Karpas-422 (cell line): ENCODE measurements around the gene MKLN1. TPM values are rescaled to one million over a fixed set of nuclear protein-coding genes. Genes with fewer than 3 reads are reported as not detected.

Experiments
- DNase-seq: peaks from one replicate; pipeline ENCODE4 v3.0.0-alpha.2; 2015
- H2AFZ ChIP-seq: fragments of 200-600 bp; sonication (generic); 2 replicates; pipeline ENCODE4 v1.6.1; 2014; ENCODE audit warnings: antibody characterized with exemption, low read length, mixed read lengths
- H3K27ac ChIP-seq: fragments of 200-600 bp; sonication (generic); 2 replicates; pipeline ENCODE4 v1.5.1; 2014; ENCODE audit warnings: mild to moderate bottlenecking, low read length, moderate library complexity
- H3K27me3 ChIP-seq: fragments of 200-600 bp; sonication (generic); 2 replicates; pipeline ENCODE4 v1.6.1; 2014; ENCODE audit warnings: low read length, mixed read lengths
- H3K36me3 ChIP-seq: fragments of 200-600 bp; sonication (generic); 2 replicates; pipeline ENCODE4 v1.6.1; 2014; ENCODE audit warnings: low read length, mixed read lengths; ENCODE audit not compliant: insufficient read depth
- H3K4me1 ChIP-seq: fragments of 200-600 bp; sonication (generic); 2 replicates; pipeline ENCODE4 v1.6.1; 2014; ENCODE audit warnings: mild to moderate bottlenecking, low read length, mixed read lengths
- H3K4me2 ChIP-seq: fragments of 200-600 bp; sonication (generic); 2 replicates; pipeline ENCODE4 v1.6.1; 2014; ENCODE audit warnings: low read length, low read depth, mild to moderate bottlenecking; ENCODE audit not compliant: poor library complexity, severe bottlenecking
- H3K4me3 ChIP-seq: fragments of 200-600 bp; sonication (generic); 2 replicates; pipeline ENCODE4 v1.5.1; 2014; ENCODE audit warnings: mild to moderate bottlenecking, antibody characterized with exemption, low read length, mixed read lengths
- H3K79me2 ChIP-seq: fragments of 200-600 bp; sonication (generic); 2 replicates; pipeline ENCODE4 v1.6.1; 2014; ENCODE audit warnings: mild to moderate bottlenecking, low read length, mixed read lengths
- H3K9ac ChIP-seq: fragments of 200-600 bp; sonication (generic); 2 replicates; pipeline ENCODE4 v1.6.0; 2014; ENCODE audit warnings: low read length
- H3K9me2 ChIP-seq: fragments of 200-600 bp; sonication (generic), shearing (Covaris generic); replicated peaks from 2 replicates; pipeline ENCODE4 v1.6.0; 2014; ENCODE audit warnings: mild to moderate bottlenecking, low read length, moderate library complexity; ENCODE audit not compliant: insufficient read depth
- H3K9me3 ChIP-seq: fragments of 300-700, 200-600 bp; sonication (generic); 2 replicates; pipeline ENCODE4 v1.6.1; 2014; ENCODE audit warnings: low read length, mixed read lengths
- H4K20me1 ChIP-seq: fragments of 200-600 bp; sonication (generic); 2 replicates; pipeline ENCODE4 v1.6.1; 2014; ENCODE audit warnings: mild to moderate bottlenecking, antibody characterized with exemption, low read length, low read depth; ENCODE audit not compliant: insufficient read depth
- total RNA-seq: library from RNA; depleted of rRNA; stranded (reverse); fragments of >200 nt; shearing (Covaris generic); gene quantifications from 2 replicates; pipeline ENCODE4 v1.2.3, GENCODE V29; 2014; ENCODE audit warnings: low replicate concordance; rRNA removed

MKLN1 gene
- total RNA-seq, 1 experiment from 2014 or later: 70.8 TPM

DNA sequence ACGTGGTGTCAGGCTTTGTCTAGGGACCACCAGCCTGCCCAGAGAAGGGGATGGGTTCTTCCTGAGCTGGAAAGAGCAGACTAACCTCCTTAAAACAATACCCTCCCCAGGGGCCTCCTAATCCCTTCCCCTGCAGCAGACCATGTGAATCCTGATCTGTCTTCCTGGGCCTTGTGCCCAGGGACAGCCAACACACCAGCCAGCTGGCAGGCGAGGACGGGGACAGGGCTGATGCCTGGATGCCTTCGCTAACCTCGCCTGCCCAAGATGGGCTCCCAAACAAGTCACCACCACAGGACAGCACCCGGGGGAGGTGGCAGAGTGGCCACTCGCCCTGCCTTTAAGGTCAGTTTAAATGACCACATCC lies 211.1 kb downstream of the MKLN1 start:
- no peak overlapping the region for H3K9ac ChIP-seq
- no peak overlapping the region for H3K4me2 ChIP-seq
- H2AFZ ChIP-seq: no peak overlapping the region

DNA sequence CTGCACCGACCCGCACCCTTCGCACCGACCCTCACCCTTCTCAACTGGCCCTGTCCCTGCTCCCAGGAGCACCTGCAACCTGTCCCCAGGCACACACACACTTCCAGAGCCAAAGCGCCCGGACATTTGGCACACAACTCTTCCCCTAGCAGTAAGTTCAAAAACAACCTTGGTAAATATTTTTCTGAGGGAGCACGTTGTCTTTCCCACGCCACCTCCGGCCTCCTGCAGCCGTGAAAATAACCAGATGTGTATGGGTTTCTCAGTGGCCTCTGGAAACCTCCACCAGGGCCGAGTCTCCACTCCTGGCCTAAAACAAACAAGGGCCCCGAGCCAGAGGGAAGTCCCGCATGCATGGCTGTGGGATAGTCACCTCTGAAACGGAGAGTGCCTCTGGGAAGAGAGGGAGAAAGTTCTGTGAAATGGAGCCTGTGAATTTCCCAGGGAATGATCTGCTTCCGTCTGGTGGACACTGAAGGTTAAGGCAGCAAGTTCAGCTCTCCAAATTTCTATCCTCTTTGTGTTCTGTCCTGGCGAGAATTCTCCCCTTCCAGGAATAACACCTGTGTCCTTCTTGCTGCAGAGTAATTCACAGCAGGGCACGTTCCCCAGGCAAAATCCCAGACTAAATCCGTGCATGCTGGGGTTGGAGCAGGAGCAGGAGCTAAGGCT lies 213.0 kb downstream of the MKLN1 start:
- Histone ChIP-seq H3K79me2 (no peaks in the 10 kb centered on the region), H3K9me2 (no peaks in the 10 kb centered on the region), H2AFZ (no peak overlapping the region), H3K9ac (no peak overlapping the region), H3K27ac (no peak overlapping the region), H3K4me2 (no peak overlapping the region), H3K9me3 (no peaks in the 10 kb centered on the region), H3K36me3 (no peaks in the 10 kb centered on the region), H3K4me3 (no peak overlapping the region), H3K4me1 (peaks cover 3% of the 10 kb centered on the region), H3K27me3 (no peaks in the 10 kb centered on the region), H4K20me1 (0 out of 2 replicates have a peak, but pooled peaks cover 6% of the 10 kb centered on the region)
- DNase-seq: no peak

More for the DNA sequence above, 211.1 kb downstream of the MKLN1 start:
- Histone ChIP-seq H3K27ac (no peak overlapping the region), H3K9me3 (no peaks in the 10 kb centered on the region), H4K20me1 (no peaks in the 10 kb centered on the region), H3K27me3 (no peaks in the 10 kb centered on the region), H3K9me2 (no peaks in the 10 kb centered on the region), H3K36me3 (no peaks in the 10 kb centered on the region), H3K4me1 (peaks cover 3% of the 10 kb centered on the region), H3K4me3 (no peak overlapping the region), H3K79me2 (no peaks in the 10 kb centered on the region)
- peak; percentile 28 for DNase-seq

DNA sequence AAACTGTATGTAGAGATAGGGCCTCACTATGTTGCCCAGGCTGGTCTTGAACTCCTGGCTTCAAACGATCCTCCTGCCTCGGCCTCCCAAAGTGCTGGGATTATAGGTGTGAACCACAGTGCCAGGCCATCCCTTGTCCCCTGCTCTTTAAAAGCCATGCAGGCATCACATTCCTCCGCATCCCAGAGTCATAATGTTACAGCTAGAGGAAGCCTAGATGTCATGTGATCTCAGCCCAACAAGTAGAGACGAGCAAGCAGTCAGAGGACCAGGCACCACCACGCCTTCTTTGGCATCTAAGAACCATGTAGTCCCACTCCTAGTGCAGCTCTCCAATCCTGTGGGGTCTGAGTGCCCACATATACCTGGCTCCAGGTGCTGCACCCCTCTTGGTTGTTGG lies 215.6 kb downstream of the MKLN1 start:
- Histone ChIP-seq H3K9ac (no peak overlapping the region), H3K36me3 (no peaks in the 10 kb centered on the region), H3K9me3 (no peaks in the 10 kb centered on the region), H3K27me3 (no peaks in the 10 kb centered on the region), H3K4me3 (no peak overlapping the region), H3K9me2 (no peaks in the 10 kb centered on the region), H2AFZ (no peak overlapping the region), H4K20me1 (0 out of 2 replicates have a peak, but pooled peaks cover 6% of the 10 kb centered on the region), H3K79me2 (no peaks in the 10 kb centered on the region), H3K4me1 (no peaks in the 10 kb centered on the region), H3K4me2 (no peak overlapping the region), H3K27ac (no peak overlapping the region)
- DNase-seq: no peak

DNA sequence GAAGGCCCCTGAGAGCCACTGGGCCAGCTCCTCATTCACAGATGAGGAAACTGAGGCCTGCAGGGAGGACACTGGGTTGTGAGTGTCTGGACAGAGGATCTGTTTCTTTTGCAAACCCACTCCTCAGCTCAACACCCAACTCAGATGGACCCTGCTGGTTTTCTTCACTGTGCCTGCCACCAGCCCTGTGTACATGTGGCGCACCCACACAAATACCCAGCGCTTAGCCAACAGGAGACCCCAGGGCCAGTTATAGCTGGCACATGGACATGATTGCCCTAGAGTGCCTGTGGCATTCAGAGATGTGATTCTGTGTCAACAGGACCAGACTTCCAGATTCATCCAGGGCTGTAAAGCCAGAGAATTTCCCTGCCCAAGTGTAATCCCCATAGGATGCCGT lies 216.3 kb downstream of the MKLN1 start:
- no peak overlapping the region for H3K4me2 ChIP-seq
- no peaks in the 10 kb centered on the region for H3K4me1 ChIP-seq
- H3K36me3 ChIP-seq: no peaks in the 10 kb centered on the region
- H3K9ac ChIP-seq: no peak overlapping the region
- H4K20me1 ChIP-seq: 0 out of 2 replicates have a peak, but pooled peaks cover 6% of the 10 kb centered on the region
- no peak for DNase-seq
- H3K27ac ChIP-seq: no peak overlapping the region
- no peaks in the 10 kb centered on the region for H3K9me2 ChIP-seq
- no peaks in the 10 kb centered on the region for H3K27me3 ChIP-seq
- H3K79me2 ChIP-seq: no peaks in the 10 kb centered on the region
- no peak overlapping the region for H3K4me3 ChIP-seq
- H2AFZ ChIP-seq: no peak overlapping the region
- H3K9me3 ChIP-seq: no peaks in the 10 kb centered on the region

DNA sequence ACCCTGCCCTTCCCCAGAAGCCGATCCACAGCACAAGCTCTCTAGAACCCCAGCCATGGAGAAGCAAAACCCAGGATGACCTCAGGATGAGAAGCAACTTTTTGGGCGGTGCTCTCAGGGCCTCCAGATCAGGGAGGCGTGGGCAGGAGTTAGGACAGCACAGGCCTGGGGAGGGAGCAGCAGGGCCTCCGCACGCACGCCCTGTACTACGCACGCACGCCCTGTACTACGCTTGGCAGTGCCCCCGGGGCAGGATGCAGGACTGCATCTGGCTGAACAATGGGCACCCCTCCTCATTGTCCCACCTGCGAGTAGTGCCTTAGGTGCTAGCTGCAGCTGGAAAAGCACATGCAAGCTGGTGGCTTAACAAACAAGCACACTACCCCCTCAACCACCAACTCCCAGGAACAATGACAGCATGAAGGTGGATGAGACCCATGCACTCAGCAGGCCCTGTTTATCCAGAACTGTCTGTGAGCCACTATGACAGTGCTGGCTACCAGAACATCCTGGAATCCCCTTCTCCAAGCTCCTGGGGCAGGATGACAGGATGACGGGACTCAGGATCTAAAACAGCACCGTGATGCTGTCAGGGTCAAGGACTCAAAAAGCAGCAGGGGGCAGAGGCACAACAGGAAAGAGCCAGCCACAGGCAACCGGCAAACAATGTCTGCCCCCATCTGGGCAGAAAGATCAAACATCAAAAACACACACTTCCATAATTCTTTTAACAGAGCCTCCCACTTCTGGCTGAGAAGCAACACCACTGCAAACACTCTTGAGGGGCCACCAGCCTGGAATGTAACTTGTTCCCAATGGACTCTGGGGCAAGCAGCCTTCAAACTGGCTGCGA lies 217.0 kb downstream of the MKLN1 start:
- no peaks in the 10 kb centered on the region for H3K27me3 ChIP-seq
- H3K4me2 ChIP-seq: no peak overlapping the region
- no peaks in the 10 kb centered on the region for H3K36me3 ChIP-seq
- no peaks in the 10 kb centered on the region for H3K9me2 ChIP-seq
- no peak overlapping the region for H2AFZ ChIP-seq
- no peaks in the 10 kb centered on the region for H3K9me3 ChIP-seq
- no peak overlapping the region for H3K27ac ChIP-seq
- 0 out of 2 replicates have a peak, but pooled peaks cover 6% of the 10 kb centered on the region for H4K20me1 ChIP-seq
- H3K79me2 ChIP-seq: no peaks in the 10 kb centered on the region
- H3K9ac ChIP-seq: no peak overlapping the region
- no peaks in the 10 kb centered on the region for H3K4me1 ChIP-seq
- H3K4me3 ChIP-seq: no peak overlapping the region
- peak; percentile 66 for DNase-seq

DNA sequence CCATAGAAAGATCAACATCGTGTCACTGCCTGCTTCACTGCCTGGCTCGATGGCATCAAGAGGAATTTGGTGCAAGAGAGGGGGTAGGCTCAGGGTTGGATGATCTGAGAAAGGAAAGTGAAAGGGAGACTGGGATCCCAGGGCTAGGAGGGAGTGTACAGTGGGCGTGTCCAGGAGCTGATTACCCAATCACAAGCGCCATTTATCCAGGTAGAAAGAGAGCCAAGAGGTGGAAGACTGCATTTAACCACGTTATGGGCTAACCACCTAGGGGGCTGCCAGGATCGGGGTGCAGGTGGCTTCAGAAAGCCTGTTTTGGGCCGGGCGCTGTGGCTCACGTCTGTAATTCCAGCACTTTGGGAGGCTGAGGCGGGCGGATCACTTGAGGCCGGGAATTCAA lies 218.4 kb downstream of the MKLN1 start:
- no peaks in the 10 kb centered on the region for H3K9me2 ChIP-seq
- no peaks in the 10 kb centered on the region for H3K36me3 ChIP-seq
- 0 out of 2 replicates have a peak, but pooled peaks cover 6% of the 10 kb centered on the region for H4K20me1 ChIP-seq
- no peaks in the 10 kb centered on the region for H3K9me3 ChIP-seq
- no peaks in the 10 kb centered on the region for H3K27me3 ChIP-seq
- no peak overlapping the region for H3K4me2 ChIP-seq
- no peak overlapping the region for H3K27ac ChIP-seq
- no peak overlapping the region for H3K9ac ChIP-seq
- no peak overlapping the region for H2AFZ ChIP-seq
- H3K4me1 ChIP-seq: no peaks in the 10 kb centered on the region
- DNase-seq: no peak
- no peaks in the 10 kb centered on the region for H3K79me2 ChIP-seq
- H3K4me3 ChIP-seq: no peak overlapping the region

Other genes starting within 250 kb of the MKLN1 start
- gene PODXL, start 228.8 kb downstream of the MKLN1 start, total RNA-seq: 1.5 and 3.4 TPM in 2 replicates